Endothelial cell of hepatic sinusoid (primary cell): ENCODE measurements around the gene ZFYVE9.
"Not testable (repeated sequence)": the region's sequence is repeated elsewhere in the genome, so short reads cannot be mapped to it uniquely, and the experiment has no call there.

Source experiments
- in situ Hi-C: cut with HindIII; loops from 2 replicates; pipeline ENCODE4 v1.10.0; 2017; ENCODE audit warnings: low sequenced_read_pairs

Gene ZFYVE9

DNA sequence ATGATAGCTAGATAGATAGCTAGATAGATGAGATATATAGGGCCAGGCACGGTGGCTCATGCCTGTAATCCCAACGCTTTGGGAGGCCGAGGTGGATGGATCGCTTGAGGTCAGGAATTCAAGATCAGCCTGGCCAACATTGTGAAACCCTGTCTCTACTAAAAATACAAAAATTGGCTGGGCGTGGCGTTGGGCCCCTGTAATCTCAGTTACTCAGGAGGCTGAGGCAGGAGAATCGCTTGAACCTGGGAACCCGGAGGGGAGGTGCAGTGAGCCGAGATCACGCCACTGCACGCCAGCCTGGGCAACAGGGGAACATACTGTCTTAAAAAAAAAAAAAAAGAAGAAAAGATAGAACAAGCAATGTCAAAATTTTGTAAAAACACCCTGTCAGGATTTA is 8.6 kb downstream of the ZFYVE9 start:
- in situ Hi-C loops = not testable (repeated sequence)

DNA sequence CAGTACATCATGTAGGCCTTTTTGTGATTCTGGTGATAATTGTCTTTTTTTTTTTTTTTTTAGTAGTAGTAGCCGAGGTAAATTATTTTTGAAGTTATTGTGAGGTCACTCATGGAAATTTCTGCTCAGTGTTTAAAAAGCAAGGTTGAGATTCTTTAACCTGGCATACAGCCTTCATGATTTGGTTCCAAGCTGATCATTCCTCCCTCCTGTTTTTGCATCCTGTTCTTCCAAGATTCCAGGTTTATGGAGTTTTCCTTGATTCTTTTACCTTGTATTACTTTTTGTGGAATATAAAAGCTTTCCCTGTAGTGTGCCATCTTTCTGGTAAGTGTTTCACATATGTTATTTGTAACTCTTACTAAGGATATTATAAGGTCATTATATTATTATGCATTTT is 9.1 kb downstream of the ZFYVE9 start:
- in situ Hi-C loops = no loop called here

DNA sequence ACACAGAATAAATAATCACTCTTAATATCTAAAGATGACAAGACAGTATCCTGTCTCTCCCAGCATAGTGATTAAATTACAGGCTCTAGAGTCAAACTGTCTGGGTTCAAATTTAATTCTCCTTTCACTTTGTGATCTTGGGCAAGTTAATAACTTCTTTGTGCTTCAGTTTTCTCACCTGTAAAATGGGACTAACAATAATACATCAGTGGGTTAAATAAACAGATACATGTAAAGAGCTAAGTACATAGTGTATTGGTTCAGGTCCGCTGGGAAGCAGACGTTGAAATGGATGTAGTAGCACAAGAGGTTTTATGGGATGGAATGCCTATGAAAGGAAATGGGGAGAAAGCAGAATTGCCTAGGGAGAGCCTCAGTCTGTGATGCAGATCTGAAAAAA is 10.7 kb downstream of the ZFYVE9 start:
- in situ Hi-C loops = no loop called here

DNA sequence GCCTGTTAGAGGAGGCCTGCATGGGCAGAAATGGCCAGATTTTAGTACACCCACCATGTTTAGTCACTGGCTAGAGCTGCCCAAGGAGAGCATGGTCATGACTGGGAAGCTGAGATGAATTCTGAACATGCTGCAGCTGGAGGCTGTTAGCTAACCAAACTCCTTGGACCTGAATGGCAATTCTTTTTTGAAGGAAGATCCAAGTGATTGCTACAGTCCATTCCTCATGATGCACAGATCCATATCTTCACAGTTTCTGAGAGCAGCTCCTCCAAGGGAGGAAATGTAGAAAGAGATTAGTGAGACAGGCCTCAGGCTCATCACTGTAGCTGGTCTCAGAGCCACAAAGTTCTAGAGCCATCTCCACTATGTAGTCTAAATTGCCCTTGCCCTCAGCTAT is 11.1 kb downstream of the ZFYVE9 start:
- in situ Hi-C loops = no loop called here

DNA sequence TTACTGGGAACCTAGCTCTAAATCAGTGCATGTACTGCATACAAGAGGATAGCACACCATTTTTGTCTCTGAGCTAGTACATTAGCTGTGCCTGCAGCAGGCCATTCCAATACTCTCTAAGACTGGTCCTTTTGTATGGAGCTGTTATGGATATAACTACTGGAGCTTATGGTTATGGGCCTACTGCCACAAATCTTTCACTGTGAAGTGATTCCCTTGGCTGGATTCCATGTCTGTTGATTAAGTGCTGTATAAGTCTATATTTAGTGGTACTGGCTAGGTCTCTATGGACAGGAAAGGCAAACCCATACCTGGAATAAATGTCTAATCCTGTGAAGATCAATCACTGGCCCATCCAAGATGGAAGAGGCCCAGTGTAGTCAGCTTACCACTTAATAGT is 12.0 kb downstream of the ZFYVE9 start:
- in situ Hi-C loops = no loop called here

DNA sequence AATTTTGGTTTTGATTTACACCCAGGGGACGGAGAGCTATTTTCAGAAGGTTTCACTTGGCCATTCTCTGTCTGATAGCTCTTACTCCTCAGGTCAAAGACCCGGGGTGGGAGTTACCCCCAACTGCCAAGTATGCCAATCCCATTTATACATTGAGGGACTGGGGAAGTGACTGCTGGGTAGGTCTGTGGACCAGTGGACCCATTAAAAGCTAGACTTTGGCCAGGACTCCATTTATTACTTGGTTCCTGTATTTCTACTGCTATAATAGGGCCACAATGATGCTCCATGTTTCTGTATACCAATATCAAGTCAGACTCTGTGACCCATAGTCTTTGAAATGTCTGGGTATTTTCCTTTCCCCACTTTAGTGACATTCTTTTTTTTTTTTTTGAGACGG is 14.6 kb downstream of the ZFYVE9 start:
- in situ Hi-C loops = no loop called here

DNA sequence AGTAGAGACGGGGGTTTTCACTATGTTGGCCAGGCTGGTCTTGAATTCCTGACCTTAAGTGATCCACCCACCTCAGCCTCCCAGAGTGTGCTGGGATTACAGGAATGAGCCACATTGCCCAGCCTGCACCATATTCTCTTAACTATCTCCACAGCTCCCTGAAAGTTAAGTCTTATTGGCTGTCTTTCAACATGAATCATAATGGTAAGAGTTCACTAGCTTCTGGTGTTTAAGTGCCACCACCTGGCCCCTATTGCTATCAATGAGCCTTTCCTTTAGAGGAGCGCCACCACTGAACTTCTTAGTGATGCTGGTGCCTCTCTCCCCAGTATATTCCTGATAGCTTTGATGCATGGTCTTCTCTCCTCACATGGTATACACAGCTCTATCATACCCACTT is 15.7 kb downstream of the ZFYVE9 start:
- in situ Hi-C loops = no loop called here

DNA sequence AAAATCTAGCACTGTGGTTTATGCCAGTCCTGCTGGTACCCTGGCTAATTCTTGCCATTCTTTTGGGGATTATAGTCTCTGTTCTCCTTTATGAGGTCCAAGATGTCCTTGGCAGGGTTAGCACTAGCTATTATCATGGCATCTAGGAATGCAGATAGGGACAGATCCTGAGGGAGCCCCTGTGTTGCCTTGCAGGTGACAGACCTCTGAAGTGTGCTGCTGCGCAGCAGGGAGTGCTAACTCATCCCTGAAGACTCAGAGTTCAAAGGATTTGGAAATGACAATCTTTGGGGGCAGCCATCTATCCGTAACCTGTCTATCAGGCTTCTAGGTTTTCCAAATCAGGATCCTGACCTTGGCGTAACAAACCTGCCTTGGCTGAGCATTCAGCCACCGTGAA is 16.3 kb downstream of the ZFYVE9 start:
- in situ Hi-C loops = no loop called here

DNA sequence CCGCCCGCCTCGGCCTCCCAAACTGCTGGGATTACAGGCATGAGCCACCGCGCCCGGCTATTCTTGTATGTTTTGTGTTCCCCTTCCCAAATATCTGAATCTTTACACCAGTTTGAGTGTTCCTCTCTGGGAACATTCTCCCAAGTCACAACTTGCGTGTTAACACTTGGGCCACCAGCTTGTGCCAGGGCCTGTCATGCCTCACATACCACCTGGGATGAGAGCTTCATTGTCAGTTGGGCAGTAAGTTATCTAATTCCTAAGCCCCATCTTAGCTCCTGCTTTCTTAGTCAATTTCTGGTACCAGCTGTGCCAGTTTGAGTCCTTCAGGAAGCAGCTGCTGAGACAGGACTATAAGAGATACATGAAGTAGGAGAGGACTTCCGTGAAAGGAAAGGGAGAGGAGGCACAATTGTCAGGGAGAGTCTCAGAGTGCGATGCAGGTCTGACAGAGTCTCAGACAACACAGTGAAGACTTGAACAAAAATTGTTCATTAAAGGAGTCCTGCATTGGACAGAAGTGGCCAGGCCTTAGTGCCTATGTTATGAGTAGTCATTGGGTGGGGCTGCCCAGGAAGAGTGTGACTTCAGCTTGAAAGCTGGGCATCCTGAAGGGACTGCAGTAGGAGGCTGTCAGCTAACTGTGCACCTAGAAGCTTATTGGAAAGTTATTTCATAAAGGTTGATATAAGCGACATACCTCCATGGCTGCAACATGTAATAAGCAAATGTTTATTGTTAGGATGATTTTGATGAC is 17.3 kb downstream of the ZFYVE9 start:
- in situ Hi-C loops = no loop called here

DNA sequence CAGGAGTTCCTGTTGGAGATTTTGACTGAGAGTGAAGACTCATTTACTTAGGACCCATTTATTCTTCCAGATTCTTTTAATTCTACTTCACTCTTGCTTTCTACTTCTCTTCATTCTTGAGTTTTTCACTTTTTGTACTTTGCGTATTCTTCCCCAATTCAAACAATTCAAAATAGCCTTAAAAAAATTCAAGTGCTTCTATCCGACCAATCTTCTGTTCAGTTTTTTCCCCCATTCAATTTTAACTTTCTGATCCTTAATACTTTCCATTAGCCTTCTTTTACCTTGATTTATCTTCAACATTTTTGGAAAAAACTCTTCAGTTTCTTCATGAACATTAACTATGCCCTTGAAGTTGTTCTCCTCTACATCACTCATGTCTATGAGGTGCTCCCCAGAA is 21.1 kb downstream of the ZFYVE9 start:
- in situ Hi-C loops = no loop called here

DNA sequence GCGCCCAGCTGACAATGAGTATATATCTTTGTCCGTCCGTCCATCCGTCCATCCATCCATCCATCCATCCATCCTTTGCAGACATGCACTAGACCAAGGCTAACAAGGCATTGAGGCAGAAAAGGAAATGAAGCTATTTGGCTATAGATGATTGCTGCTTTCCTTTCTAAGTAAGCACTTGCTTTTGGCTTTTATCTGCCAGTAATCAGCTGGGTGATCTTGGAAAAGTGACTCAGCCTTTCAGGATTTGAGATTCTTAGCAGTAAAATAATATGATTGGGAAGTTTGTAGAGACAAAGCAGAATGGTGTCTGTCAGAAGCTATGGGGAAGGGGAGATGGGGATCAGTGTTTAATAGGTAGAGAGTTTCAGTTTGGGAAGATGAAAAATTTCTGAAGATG is 22.7 kb downstream of the ZFYVE9 start:
- in situ Hi-C loops = no loop called here

DNA sequence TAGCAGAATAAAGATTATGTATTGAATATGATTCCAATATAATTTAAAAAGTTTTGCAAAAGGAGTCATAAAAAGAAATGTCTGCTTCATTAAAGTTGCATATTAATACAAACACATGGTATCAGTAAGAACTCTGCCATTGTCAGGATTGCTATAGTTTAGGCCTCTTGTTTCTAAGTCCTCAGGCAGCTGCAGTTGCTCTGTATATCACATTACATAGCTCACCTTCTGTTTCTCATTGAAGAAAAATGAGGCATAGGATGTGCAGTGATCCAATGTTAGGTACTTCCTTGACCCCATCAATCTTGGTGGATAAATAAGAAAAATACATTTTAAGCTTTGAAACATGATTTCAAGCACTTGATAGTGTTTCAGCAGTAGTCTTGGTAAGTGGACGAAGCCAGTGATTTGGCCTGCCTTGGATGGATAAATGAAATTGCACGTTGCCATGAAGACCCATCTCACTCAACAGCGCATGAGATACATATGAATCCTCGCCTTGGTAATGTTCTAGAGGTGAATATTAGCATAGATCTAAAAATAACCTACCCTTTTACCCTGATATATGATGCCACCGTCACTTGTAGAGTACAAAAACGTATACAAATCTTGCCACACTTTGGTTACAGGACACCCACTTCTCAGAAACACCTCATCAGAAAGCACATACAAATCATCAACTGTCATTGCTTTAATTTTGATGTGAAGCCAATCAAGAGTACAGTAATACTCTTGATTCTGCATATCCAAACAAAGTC is 25.3 kb downstream of the ZFYVE9 start:
- in situ Hi-C loops = no loop called here

DNA sequence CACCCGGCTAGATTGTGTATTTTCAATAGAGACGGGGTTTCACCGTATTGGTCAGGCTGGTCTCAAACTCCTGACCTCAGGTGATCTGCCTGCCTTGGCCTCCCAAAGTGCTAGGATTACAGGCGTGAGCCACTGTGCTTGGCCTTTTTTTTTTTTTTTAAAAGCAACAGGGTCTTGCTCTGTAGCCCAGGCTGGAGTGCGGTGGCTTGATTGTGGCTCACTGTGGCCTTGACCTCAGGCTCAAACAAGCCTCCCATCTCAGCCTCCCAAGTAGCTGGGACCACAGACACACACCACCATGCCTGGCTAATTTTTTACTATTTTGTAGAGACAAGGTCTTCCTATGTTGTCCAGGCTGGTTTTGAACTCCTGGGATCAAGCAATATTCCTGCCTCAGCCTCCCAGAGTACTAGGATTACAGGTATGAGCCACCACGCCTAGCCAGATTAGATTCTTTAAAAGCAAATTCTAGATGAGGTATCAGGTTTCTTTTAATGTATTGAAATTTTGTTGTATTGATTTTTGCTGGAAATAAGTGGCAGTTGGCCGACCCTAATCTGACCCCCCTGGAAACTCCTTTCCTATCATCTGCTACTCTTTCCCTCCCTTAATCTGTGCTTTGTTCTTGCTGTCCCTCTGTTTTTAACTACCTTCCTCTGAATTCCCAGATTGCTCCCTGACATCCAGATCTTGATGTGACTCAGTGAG is 26.6 kb downstream of the ZFYVE9 start:
- in situ Hi-C loops = no loop called here

DNA sequence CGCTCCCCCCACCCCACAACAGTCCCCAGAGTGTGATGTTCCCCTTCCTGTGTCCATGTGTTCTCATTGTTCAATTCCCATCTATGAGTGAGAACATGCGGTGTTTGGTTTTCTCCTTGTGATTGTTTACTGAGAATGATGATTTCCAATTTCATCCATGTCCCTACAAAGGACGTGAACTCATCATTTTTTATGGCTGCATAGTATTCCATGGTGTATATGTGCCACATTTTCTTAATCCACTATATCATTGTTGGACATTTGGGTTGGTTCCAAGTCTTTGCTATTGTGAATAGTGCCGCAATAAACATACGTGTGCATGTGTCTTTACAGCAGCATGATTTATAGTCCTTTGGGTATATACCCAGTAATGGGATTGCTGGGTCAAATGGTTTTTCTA is 29.3 kb downstream of the ZFYVE9 start:
- in situ Hi-C loops = not testable (repeated sequence)

DNA sequence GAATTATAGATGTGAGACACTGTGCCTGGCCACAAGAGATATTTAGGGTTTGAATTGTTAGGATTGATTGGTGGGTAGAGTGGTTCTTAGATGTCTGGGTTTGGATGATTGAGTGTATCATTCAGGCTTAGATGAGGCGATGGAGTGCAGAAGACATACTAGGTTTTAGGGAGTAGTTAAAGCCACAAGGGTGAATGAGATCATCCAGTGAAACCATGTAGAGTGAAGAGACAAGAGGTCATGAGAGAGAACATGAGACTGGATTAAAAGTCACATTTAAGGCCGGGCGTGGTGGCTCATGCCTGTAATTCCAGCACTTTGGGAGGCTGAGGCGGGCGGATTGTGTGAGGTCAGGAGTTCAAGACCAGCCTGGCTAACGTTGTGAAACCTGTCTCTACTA is 37.2 kb downstream of the ZFYVE9 start:
- in situ Hi-C loops = no loop called here

DNA sequence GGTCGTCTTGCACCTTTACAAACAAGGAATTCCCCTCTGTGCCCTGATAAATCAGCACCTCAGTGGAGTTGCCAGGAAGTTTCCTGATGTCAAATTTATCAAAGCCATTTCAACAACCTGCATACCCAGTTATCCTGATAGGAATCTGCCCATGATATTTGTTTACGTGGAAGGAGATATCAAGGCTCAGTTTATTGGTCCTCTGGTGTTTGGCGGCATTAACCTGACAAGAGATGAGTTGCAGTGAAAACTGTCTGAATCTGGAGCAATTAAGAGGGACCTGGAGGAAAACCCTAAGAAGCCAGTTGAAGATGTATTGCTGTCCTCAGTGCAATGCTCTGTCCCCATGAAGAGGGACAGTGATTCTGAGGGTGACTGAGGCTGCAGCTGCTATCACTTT is 38.3 kb downstream of the ZFYVE9 start:
- in situ Hi-C loops = no loop called here

DNA sequence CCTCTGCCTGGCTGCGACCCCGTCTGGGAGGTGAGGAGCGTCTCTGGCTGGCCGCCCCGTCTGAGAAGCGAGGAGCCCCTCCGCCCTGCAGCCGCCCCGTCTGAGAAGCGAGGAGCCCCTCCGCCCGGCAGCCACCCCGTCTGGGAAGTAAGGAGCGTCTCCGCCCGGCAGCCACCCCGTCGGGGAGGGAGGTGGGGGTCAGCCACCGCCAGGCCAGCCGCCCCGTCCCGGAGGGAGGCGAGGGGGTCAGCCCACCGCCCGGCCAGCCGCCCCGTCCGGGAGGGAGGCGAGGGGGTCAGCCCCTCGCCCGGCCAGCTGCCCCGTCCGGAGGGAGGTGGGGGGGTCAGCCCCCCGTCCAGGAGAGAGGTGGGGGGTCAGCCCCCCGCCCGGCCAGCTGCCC is 39.9 kb downstream of the ZFYVE9 start:
- in situ Hi-C loops = not testable (repeated sequence)

DNA sequence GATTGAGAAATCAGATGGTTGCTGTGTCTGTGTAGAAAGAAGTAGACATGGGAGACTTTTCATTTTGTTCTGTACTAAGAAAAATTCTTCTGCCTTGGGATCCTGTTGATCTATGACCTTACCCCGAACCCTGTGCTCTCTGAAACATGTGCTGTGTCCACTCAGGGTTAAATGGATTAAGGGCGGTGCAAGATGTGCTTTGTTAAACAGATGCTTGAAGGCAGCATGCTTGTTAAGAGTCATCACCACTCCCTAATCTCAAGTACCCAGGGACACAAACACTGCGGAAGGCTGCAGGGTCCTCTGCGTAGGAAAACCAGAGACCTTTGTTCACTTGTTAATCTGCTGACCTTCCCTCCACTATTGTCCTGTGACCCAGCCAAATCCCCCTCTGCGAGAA is 40.4 kb downstream of the ZFYVE9 start:
- in situ Hi-C loops = not testable (repeated sequence)

DNA sequence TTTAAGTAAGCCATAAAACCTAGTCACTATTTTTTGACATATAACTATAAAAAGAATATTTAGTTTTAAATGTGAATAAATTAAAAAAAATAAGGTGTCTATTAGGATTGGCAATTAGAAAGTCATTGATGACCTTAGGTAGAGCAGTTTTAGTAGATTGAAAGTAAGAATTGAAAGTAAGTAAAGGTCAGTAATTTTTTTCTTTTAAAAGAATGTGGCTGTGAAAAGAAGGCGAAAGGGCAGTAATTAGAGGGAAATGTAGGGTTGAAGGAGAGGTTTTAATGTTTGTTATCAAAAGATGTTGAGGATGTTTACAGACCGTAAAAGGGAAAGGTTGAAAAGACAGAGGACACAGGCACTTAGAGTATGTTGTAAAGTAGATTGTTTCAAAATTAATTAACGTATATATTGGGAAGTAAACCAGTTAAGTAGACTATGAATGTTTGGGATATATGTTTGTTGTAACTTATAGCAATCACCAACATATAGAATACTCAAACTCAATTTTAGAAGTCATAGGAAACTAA is 41.0 kb downstream of the ZFYVE9 start:
- in situ Hi-C loops = no loop called here

DNA sequence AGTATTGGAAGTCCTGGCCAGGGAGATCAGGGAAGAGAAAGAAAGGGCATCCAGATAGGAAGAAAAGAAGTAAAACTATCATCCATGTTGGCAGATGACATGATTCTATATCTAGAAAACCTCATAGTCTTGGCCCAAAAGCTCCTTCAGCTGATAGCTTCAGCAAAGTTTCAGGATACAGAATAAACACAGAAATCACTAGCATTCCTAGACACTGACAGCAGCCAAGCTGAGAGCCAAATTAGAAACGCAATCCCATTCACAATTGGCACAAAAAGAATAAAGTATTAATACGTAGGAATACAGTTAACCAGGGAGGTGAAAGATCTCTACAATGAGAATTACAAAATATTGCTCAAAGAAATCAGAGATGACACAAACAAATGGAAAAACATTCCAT is 44.6 kb downstream of the ZFYVE9 start:
- in situ Hi-C loops = no loop called here

DNA sequence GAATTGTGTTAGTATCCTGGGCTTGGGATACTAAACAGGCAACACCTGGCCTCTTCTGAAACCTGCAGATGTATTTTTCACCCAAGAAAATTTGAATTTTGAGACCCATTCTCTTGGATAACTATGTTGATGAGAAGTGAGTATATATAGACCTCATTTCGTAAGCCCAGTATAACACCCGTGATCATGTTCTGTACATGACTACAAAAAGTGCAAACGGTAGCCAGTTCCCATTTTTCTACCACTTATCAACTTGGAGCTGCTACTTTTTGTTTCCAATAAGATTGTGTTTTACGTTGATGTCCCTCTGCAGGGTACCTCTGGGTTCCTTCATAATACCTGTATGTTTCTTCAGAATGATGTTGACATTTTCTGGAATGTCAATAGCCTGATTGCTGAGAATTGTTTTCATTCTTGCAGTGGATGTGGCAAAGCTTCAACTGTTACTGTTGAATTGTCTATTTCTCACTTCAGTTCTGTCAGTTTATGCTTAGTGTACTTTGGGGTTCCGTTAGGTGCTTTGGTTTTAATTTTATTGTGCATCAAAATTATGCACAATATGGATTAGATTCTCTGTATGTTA is 48.1 kb downstream of the ZFYVE9 start:
- in situ Hi-C loops = no loop called here
